Head of caudate nucleus (tissue), 42 donors: ENCODE data around the gene GARNL3.

Experiments
- DNase-seq, 42 donors: peaks; one replicate each; pipeline versions ENCODE4 v3.0.0 to v3.0.0-alpha.2; 2020 to 2021; ENCODE audit warnings: mixed read lengths in 7 of 42
- intact Hi-C: fragments of 100-400 bp; cut with DNase I; formaldehyde crosslinking; loops from one replicate; pipeline ENCODE4 v1.15.0; 2022

The GARNL3 gene

DNA sequence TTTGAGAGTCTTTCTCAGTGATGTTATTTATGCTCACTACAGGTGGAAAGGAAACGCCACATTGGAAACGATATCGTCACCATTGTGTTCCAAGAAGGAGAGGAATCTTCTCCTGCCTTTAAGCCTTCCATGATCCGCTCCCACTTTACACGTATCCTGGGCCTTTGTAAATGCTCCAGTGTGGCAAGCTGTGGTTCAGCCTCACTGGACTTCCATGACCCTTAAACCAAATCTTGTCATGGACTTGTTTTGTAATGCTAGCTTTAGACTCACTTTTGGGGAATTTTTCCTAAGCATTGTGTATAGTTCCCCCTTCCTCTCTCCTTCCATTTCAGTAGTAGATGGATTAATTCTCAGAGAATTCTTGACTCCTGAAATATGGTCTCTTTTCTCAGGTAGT is 71.5 kb downstream of the GARNL3 start:
- DNase-seq, result no peak
- intact Hi-C loops, result no loop called here

DNA sequence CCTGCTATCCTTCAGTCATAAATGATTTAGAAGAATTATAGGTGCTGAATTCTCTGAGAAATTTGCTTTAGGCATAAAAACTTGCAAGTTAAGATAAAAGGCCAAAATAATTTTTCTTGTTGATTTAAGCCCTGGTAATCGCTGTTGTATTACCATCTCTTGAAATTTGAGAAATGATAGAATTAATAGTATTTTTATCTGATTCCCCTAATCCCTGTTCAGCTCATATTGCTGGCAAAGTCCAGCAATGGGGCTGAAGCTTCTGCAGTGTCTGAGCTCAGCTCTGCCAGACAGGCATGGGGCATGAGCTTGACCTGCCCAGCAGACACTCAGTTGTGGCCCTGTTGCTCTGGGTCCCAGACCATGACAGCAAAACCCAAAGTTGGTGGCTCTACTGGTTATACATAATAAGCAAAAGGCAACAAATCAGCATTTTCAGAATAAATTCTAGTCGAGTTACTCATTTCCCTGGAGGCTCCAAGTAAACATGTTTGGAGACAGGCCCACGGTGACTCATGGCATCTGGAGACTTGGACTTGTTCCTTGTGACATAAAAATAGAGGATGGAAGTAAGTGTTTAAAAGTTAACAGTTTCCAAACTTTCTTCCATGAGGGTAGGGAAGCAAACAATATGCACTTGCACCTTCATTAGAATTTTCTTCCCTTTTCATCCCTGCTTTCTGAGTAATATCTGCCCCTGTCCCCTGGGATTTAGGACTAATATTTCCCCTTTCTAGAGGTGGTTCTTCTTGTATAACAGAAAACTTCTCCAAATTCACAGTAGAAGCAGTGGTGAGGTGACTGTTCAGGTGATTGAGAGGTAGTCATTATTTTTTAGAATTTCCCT is 72.2 kb downstream of the GARNL3 start:
- DNase-seq, result peak in 16 of 42 donors; percentile 23 to 77 (median 40)
- intact Hi-C loops, result no loop called here

DNA sequence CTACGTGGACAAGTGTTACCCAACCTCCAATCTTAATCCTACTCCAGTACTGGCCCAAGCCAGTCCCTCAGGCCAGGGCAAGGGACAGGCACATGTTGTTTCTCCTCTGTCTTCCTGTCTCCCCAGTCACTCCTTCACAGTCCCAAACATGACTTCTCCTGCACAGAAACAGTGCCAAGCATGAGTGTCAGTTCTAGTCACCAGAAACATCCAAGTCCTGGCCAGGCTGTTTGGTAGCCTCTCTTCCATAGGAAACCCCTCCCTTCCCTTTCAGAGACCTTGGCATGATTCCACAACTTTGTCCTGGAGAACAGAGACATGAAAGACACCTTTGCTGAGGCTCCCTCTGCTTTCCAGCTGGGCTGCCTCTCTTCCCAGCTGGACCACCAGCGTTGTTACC is 76.1 kb downstream of the GARNL3 start:
- intact Hi-C loops, result no loop called here
- no peak for DNase-seq

DNA sequence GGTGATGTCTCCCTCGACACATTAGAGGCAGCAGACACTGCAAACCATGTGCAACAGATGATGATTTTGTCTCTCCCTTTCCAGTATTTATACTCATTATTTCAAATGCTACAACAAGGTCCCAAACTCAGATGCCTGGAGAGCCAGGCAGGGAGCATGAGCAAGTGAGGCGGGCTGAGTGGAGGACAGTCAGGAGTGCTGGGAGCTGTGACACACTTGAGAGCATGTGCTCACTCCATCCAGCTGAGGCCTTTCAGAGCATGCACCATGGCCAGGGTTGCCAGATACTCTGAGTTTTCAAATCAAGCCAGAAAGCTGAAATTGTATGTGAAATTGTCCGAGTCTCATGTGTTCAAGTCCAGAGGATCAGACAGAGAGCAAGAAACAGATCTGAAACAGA is 76.6 kb downstream of the GARNL3 start:
- no peak for DNase-seq
- intact Hi-C loops, result no loop called here

DNA sequence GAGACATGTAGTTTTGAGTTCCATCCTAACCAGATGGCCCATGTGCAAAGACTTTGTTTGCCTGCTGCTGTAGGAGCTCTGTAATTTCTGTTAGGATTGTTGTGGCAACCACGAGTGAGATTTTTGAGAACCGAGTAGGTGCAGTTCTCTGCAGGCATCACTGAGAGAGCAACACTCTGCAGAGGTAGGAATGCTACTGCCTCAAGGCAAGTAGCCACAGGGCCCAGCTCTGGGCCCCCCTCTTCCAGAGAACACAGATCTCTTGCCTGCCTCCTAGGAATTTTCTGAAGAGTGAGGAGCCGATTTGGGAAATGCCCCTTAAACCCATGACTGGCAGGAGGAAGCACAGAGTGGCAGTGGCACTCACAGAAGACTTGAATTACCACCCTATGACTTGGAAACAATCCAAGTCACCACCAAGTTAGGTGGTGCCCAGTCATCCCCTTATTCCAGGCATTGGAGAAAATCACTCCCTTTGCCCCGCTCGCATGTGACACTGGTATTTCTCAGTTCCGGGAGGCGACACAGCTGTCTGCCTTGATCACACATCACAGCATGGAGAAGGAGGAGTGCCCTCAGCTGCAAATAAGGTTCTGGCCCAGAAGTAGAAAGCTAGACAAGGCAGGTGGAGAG is 79.9 kb downstream of the GARNL3 start:
- no peak for DNase-seq
- intact Hi-C loops, result no loop called here

DNA sequence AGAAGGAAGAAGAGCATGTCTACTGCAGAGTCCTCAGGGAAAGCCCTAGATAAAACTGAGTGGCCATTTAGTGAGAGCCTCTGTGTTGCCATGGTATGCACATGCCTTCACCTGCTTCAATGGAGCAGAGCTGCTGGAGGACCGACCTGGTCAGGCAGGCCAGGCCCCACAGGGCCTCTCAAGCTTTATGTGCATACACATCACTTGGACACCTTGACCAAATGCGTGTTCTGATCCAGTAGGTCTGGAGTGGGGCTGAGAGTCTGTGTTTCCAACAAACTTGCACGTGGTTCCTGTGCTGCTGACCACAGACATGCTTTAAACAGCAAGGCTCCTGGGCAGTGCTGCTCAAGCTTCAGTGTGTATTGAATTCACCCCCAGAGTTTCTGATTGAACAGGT is 81.0 kb downstream of the GARNL3 start:
- DNase-seq, result no peak
- intact Hi-C loops, result no loop called here

DNA sequence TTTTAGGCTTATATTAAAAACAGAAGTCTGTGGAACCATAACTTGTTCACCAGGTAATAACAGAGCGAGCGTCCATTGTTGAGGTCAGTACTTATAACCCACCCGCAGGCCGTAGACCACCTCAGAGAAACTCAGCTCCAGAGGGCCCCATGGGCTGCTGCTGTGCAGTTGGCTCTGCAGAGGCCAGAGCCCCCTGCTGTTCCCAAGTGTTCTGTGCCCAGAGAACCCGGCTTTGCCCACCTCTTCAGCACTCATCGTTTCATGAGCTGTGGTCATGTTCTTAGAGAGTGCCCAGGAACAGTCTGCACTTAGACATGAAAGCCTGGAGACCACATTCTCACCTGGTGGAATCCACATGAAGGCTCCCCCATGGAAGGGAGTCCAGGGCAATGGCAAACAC is 82.0 kb downstream of the GARNL3 start:
- DNase-seq, result no peak
- intact Hi-C loops, result no loop called here

DNA sequence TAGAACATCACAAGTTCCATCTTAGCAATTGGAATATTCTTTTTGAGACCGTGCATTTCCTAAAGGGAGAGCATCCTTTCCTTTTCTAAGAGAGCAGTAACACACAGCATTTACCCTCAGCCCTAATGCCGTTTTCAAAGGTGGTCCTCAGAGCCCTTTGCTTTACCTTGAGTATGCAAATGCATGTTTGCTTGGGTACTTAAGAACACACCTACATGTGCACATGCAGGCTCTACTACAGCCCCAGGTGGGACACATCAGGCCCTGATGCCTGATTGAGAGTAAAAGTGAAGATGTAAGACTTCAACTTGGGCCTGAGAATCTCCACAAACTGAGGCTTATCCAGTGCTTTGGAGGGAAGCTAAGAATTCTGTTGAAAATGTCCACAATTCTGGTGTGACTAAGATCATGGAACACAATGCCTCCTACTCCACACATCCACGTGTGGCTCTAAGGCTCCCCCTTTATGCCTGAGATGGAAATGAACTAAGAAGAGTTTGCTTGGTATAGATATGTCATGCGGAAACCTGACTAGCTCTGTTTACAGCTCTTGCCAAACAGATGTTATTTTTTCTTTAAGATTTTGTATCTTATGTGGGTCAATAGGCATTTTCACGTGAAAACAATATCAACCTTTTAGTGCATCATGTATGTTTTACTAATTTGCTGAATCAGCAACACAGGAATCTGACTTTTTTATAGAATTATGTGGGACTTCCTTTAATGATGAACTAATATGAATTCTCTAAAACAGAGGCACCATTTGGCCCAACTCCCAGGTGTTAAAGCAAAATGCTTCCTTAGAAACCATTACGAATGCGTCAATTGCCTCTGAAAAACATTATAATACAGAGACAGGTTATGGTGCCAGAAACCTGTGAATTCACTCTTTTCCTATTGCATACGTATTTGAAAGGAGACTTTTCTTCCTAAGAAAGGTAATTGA is 83.5 kb downstream of the GARNL3 start:
- peak in 9 of 42 donors; percentile 25 to 71 (median 36) for DNase-seq
- intact Hi-C loops, result no loop called here

DNA sequence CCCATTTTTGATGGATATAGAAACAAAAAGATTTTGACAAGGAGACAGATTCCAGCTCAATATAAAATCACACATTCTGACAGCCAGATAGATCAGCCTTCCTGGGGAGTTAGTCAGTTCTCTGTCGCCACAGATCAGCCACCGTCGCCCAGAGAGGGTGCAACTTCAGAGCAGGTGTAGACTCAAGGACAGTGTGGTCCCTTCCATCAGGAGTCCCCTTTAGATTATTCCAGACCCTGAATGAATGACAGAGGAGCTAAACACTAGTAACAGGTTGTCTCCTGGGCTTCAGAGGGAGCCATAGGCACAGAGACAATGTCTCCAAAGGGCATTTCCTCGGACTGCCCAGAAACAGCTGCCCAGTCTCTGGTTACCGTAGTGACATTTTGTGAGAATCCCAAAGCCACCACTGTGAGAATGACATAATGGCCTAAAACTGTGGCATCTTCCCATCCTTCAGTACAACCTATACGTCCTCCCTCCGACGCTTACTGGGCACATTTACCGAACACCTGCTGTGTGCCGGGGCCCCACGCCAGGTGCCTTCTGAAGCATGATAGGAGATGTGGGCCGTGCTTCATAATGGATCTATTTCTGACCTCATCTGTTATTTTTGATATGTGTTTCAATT is 85.0 kb downstream of the GARNL3 start:
- intact Hi-C loops, result no loop called here
- DNase-seq, result no peak

DNA sequence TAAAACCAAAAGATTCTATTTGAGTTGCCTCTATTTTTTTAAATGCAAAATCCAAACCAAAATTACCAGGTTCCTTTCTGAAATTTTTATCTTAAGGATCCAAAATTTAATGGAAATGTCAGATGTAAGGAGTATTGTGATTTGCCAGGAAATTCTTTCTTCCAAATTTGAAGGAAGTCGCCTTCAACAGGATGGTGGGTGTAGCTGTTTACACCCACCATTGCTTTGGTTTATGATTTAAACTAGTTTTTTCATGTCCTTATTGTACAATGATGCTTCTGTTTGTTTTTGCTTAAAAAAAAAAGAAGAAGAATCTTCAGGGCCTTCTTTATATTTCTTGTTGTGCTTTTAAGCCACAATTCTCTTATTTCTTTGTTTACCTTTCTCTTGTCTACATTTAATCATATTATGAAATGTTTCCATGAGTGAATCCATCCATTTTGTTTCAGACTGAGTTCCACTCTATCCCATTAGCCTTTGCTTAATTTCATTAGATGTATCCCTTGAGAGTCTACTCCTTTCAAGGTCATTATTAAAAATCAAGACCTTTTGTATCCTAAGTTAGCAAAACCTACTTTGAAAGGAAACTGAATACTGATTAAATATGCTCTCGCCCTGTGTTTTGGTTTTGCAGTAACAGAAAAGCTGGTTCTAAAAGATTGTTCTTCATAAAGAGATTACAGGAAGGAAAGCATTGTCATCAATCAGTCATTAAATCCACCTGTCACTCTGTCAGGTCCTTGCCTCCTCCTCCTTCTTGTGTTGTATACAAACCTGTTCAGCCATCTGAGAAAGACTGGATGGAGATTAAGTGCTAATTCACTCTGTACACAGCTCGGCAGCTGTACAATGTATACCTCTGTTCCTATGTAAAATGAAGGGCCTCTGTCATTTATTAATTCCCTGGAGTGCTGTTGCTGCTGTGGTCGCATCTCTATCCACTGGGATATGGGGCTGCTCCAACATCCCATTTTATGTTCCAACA is 86.9 kb downstream of the GARNL3 start:
- no peak for DNase-seq
- intact Hi-C loops, result no loop called here

DNA sequence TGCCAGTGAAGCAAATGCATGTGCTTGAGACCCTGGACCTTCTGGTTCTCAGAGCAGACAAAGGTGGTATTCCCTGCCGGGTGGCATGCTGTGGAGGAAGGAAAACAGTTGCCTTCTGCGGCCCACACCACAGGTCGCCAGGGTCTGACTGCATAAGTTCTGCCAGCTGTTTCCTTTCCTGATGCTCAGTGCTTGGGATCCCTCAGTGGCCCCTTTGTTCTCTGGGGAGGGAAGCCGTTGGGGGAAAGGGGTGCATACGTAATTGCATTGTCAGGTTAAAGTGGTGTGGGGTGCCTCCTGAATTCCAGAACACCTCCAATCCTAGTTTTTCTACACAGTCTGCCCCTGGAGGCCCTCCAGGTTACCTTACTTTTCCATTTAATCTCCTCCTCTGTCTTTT is 89.3 kb downstream of the GARNL3 start:
- no peak for DNase-seq
- intact Hi-C loops, result no loop called here

DNA sequence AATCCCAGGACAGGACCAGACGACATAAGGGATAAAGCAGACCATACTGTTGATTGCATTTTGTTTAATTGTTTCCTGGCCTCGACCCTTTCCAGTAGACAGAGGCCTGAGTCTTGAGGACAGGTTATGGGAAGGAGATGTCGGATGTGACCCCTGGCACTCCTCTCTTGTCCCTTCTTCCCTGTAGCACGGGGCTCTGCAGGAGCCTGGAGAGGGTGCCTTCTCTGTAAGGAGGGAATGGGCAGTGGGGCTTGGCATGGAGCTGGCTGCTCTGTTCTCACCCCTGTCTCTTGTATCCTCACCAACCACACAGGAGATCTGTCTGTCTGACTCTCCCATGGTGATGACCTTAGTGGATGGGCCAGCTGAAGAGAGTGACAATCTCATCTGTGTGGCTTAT is 92.3 kb downstream of the GARNL3 start:
- intact Hi-C loops, result no loop called here

DNA sequence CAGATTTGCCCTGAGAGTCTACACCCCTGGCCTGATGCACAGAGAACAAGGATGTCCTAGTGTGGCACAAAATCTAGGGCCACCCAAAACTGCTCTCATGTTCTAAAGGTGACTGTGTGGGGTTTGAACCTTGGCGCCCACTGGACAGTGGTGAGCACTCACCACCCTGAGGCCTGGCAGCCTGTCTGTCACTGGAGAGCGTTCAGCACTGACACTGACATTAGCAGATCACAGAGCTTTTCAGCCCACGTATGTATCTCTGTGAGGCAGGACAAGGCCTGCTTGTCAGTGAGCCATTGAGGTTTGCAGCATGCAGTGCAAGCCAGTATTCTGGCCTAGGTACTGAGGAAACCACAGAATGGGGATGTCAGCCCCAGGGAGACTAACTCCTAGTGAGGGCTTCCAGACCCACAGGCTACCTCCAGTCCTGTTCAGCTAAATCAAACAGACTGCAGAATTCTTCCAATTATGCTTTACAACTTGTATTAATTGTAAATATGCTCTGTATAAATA is 93.5 kb downstream of the GARNL3 start:
- intact Hi-C loops, result no loop called here

More for the DNA sequence above, 92.3 kb downstream of the GARNL3 start:
- no peak for DNase-seq

DNA sequence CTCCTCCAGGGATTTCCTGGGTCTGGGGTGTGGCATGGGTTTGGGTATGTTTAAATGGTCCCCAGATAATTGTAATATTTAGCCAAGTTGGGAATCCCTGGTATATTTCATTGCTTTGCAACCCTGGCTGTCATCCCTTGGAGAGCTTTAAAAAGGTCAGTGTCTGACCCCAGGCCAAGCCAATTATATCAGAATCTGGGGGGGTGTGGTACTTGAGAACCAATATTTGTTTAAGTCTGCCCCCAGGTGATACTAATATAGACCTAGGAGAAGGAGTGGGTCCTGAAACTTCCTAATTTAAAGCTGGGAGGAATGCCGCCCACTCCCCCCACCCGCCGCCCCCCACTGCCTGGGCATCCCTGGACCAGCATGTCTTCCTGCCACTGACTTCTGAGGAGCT is 94.2 kb downstream of the GARNL3 start:
- no peak for DNase-seq
- intact Hi-C loops, result no loop called here

More for the DNA sequence above, 93.5 kb downstream of the GARNL3 start:
- DNase-seq, result no peak

DNA sequence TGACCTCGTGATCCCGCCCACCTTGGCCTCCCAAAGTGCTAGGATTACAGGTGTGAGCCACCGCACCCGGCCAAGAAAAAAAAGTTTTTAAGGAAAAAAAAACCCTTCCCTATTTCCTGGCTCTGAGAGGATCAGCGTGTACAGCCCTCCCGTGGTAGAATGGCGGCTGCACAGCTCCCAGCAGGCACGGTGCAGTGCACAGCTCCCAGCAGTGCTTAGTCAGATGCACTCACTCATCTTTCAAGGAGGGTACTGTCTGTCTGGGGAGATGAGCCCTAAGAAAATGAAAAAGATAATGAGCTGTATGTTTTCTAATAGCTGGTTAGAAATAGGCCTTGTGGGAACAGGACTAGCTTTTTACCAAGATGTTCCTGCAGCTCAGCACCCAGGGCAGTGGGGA is 95.7 kb downstream of the GARNL3 start:
- DNase-seq, result peak in 14 of 42 donors; percentile 16 to 60 (median 38)
- intact Hi-C loops, result no loop called here

DNA sequence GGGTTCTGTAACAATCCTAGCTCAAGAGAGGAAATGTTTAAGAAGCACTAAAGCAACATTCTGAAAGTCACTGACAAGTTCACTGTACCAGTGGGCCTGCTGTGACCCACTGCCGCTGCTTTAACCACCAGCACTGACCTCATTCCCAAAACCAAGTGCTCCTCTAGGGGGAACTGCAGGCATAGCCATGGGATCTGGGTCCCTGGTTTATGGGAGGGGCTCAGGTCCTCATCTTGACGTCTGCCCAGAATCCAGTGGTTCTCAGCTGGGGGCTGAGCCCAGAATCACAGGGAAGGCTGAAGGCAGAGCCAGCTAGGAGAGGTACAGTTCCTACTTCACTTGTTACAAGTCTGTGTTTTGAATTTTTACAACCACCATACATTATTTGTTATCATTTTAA is 96.3 kb downstream of the GARNL3 start:
- intact Hi-C loops, result no loop called here
- DNase-seq, result peak in 13 of 42 donors; percentile 16 to 53 (median 30)

DNA sequence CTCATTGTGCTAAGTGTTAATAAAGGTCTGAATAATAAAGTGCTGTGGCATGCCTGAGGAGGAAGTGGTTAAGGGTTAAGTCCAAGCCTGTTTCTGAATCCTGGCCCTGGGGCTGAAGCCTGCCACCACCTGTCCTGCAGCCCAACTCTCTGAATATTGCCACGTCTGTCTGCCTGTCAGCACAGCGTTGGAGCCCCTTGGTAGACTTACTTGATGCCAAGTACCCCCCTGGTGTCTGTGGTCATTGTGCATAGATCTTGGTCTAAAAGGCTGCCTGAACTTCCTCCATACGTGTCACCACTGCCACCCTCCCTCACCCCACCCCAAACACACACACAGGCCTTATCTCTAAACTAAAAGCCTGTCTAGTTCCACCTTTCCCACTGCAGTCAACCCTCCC is 97.0 kb downstream of the GARNL3 start:
- intact Hi-C loops, result no loop called here
- no peak for DNase-seq

DNA sequence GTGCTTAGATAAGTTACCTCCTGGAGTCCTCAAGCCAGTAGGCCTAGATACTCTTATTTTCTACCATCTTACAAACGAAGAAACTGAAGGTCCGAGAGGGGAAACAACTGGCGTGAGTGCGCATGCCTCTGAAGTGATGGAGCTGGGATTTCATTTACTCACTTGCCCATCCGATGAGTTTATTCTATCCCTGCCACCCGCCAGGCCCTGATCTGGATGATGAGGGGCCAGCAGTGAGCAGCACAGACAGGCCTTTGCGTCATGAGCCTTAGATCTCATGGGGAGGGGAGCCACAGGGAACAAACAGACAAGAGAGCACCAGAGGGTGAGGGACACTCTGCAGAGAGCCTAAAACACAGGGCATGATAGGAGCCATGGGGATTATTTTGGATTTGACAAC is 98.3 kb downstream of the GARNL3 start:
- DNase-seq, result no peak
- intact Hi-C loops, result no loop called here
